DOHH2 (cell line): ENCODE data around the gene INO80.

Experiments used
- H3F3A ChIP-seq: fragments of 200-600 bp; sonication (generic), shearing (Covaris generic); 2 replicates; pipeline ENCODE4 v1.6.0; 2016; ENCODE audit warnings: antibody characterized with exemption, mild to moderate bottlenecking; ENCODE audit not compliant: control insufficient read depth, insufficient read depth
- H3K27ac ChIP-seq: fragments of 200-600 bp; sonication (generic); 2 replicates; pipeline ENCODE4 v1.5.1; 2014; ENCODE audit warnings: low read depth, mild to moderate bottlenecking, low read length, moderate library complexity
- H3K27me3 ChIP-seq: fragments of 200-600 bp; sonication (generic); 2 replicates; pipeline ENCODE4 v1.6.1; 2014; ENCODE audit warnings: mild to moderate bottlenecking, low read length, mixed read lengths; ENCODE audit not compliant: control insufficient read depth
- H3K36me3 ChIP-seq: fragments of 200-600 bp; sonication (generic); 2 replicates; pipeline ENCODE4 v1.6.1; 2014; ENCODE audit warnings: mild to moderate bottlenecking, low read length, moderate library complexity, mixed read lengths; ENCODE audit not compliant: control insufficient read depth
- H3K4me1 ChIP-seq: fragments of 200-600 bp; sonication (generic); 2 replicates; pipeline ENCODE4 v1.6.1; 2014; ENCODE audit warnings: mild to moderate bottlenecking, low read length, mixed read lengths; ENCODE audit not compliant: control insufficient read depth
- H3K4me2 ChIP-seq: fragments of 200-600 bp; sonication (generic); 2 replicates; pipeline ENCODE4 v1.6.0; 2014; ENCODE audit warnings: mild to moderate bottlenecking, low read length, moderate library complexity
- H3K4me3 ChIP-seq: fragments of 200-600 bp; sonication (generic); 2 replicates; pipeline ENCODE4 v1.5.1; 2014; ENCODE audit warnings: mild to moderate bottlenecking, low read length, mixed read lengths
- H3K79me2 ChIP-seq: fragments of 200-600 bp; sonication (generic); 2 replicates; pipeline ENCODE4 v1.6.1; 2014; ENCODE audit warnings: mild to moderate bottlenecking, low read length, mixed read lengths; ENCODE audit not compliant: control insufficient read depth
- H3K9me2 ChIP-seq: fragments of 200-600 bp; sonication (generic); replicated peaks from 2 replicates; pipeline ENCODE4 v1.6.1; 2014; ENCODE audit warnings: mild to moderate bottlenecking, low read length, mixed read lengths; ENCODE audit not compliant: control insufficient read depth
- H3K9me3 ChIP-seq: fragments of 200-600 bp; sonication (generic); 2 replicates; pipeline ENCODE4 v1.6.1; 2014; ENCODE audit warnings: antibody characterized with exemption, low read length, mixed read lengths; ENCODE audit not compliant: control insufficient read depth, insufficient read depth
- H4K20me1 ChIP-seq: fragments of 200-600 bp; sonication (generic); 2 replicates; pipeline ENCODE4 v1.6.0; 2014; ENCODE audit warnings: low read depth, mild to moderate bottlenecking, antibody characterized with exemption, low read length, moderate library complexity; ENCODE audit not compliant: control insufficient read depth, insufficient read depth
- CTCF ChIP-seq: fragments of 200-600 bp; sonication (generic); IDR thresholded peaks from one replicate; pipeline ENCODE4 v1.5.1; 2014; ENCODE audit warnings: antibody characterized with exemption, mild to moderate bottlenecking, low read depth, low read length; ENCODE audit not compliant: poor library complexity, severe bottlenecking
- EZH2phosphoT487 ChIP-seq: fragments of 200-600 bp; sonication (generic); IDR thresholded peaks from 2 replicates; pipeline ENCODE4 v1.6.1; 2017; ENCODE audit warnings: borderline replicate concordance, mild to moderate bottlenecking, antibody characterized with exemption, low read length, moderate library complexity, mixed read lengths

INO80 gene

GRCh38 chr15:40992241-40992741, 123.8 kb downstream of the INO80 start:
- Histone ChIP-seq H3K9me2 (no peaks in the 10 kb centered on the region), H3K27me3 (no peaks in the 10 kb centered on the region), H3K79me2 (no peaks in the 10 kb centered on the region), H3K4me2 (no peak overlapping the region), H3K4me1 (no peaks in the 10 kb centered on the region), H3F3A (no peaks in the 10 kb centered on the region), H4K20me1 (no peaks in the 10 kb centered on the region), H3K27ac (no peak overlapping the region), H3K9me3 (no peaks in the 10 kb centered on the region), H3K4me3 (no peak overlapping the region), H3K36me3 (peaks cover 47% of the 10 kb centered on the region)
- no peak for TF ChIP-seq CTCF
- no peak for TF ChIP-seq EZH2phosphoT487

- H3K27ac ChIP-seq, result no peak overlapping the region
- no peaks in the 10 kb centered on the region for H4K20me1 ChIP-seq
- H3K79me2 ChIP-seq, result no peaks in the 10 kb centered on the region
- H3F3A ChIP-seq, result no peaks in the 10 kb centered on the region
- no peak for TF ChIP-seq CTCF
- H3K4me1 ChIP-seq, result no peaks in the 10 kb centered on the region
- peaks cover 45% of the 10 kb centered on the region for H3K36me3 ChIP-seq
- H3K4me2 ChIP-seq, result no peak overlapping the region
- H3K9me3 ChIP-seq, result no peaks in the 10 kb centered on the region
- H3K9me2 ChIP-seq, result no peaks in the 10 kb centered on the region
- H3K27me3 ChIP-seq, result no peaks in the 10 kb centered on the region
- no peak overlapping the region for H3K4me3 ChIP-seq
Measured at GRCh38 chr15:40991355-40991754, 124.7 kb downstream of the INO80 start.

GRCh38 chr15:40990789-40991188, 125.3 kb downstream of the INO80 start:
- Histone ChIP-seq H4K20me1 (no peaks in the 10 kb centered on the region), H3K4me3 (no peak overlapping the region), H3K79me2 (no peaks in the 10 kb centered on the region), H3K27ac (no peak overlapping the region), H3K4me2 (no peak overlapping the region), H3F3A (no peaks in the 10 kb centered on the region), H3K9me3 (no peaks in the 10 kb centered on the region), H3K27me3 (no peaks in the 10 kb centered on the region), H3K9me2 (no peaks in the 10 kb centered on the region), H3K4me1 (no peaks in the 10 kb centered on the region), H3K36me3 (peaks cover 46% of the 10 kb centered on the region)
- TF ChIP-seq CTCF (no peak), EZH2phosphoT487 (no peak)

- Histone ChIP-seq H3K27ac (no peak overlapping the region), H4K20me1 (no peaks in the 10 kb centered on the region), H3K27me3 (no peaks in the 10 kb centered on the region), H3K4me3 (no peak overlapping the region), H3K79me2 (no peaks in the 10 kb centered on the region), H3K4me2 (no peak overlapping the region), H3K9me2 (no peaks in the 10 kb centered on the region), H3F3A (no peaks in the 10 kb centered on the region), H3K9me3 (no peaks in the 10 kb centered on the region), H3K4me1 (no peaks in the 10 kb centered on the region), H3K36me3 (peaks cover 49% of the 10 kb centered on the region)
- TF ChIP-seq CTCF, result no peak
- TF ChIP-seq EZH2phosphoT487, result no peak
Measured at GRCh38 chr15:40990080-40990479, 126.0 kb downstream of the INO80 start.
